ENCODE measurements around the gene TTYH3. TPM values are rescaled to one million over a fixed set of nuclear protein-coding genes. Genes with fewer than 3 reads are reported as not detected.

Gene TTYH3
- total and polyA plus RNA-seq, 5 donors = 8.1 to 25.0 (median 15.4) TPM

DNA sequence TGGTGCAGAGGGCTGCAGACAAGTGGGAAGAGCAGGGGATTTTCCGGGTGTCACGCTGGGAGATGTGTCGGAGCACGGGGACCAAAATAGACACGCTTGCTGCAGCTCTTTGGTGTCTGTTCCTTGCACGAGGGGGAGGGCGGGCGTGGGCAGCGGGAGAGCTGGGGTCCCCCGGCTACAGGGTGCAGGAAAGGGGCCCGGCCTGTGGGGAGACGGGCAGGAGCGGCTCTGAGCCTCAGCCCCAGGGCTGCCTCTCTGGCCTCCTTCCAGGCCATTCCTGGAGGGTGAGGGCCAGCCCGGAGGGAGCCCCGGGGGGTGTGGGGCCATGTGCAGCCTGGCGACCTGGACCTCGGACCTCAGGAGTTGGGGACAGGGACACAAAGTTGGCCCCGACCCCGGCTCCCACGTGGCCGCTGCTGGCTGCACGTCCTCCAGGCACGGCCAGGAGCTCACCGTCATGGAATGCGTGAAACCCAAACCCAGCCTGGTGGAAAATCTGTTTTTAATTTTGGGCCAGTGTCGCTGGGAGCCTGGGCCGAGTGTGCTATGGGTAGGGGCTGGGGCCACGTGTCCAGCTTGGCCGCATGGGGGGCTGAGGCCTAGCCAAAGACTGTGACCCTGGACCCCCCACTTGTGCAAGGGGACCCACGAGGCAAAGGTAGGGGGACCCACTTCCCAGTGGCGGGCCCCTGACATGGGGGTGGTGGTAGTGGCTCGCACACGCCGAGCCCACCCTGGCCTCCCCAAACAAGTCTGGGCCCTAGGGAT lies 6.6 kb downstream of the TTYH3 start:
- Histone ChIP-seq H3K9me3 (ENCODE audit: control insufficient read depth, low read length) (no peaks in the 10 kb centered on the region), H3K4me3 (ENCODE audit: low read length) (no peak overlapping the region), H3K27me3 (ENCODE audit: control insufficient read depth, insufficient read depth) (no peaks in the 10 kb centered on the region), H3K27ac (ENCODE audit: low read length) (peak overlapping the region; percentile 22), H3K4me1 (ENCODE audit: control insufficient read depth, insufficient read depth, low read length) (peaks cover 29% of the 10 kb centered on the region)
- no peak for ATAC-seq
- DNase-seq = peak; percentile 73 to 84 (median 83)
- intact Hi-C loops (cut with DNase I) = no loop called here
- 46% methylated on average over 34 of the region's 34 CpGs for WGBS

DNA sequence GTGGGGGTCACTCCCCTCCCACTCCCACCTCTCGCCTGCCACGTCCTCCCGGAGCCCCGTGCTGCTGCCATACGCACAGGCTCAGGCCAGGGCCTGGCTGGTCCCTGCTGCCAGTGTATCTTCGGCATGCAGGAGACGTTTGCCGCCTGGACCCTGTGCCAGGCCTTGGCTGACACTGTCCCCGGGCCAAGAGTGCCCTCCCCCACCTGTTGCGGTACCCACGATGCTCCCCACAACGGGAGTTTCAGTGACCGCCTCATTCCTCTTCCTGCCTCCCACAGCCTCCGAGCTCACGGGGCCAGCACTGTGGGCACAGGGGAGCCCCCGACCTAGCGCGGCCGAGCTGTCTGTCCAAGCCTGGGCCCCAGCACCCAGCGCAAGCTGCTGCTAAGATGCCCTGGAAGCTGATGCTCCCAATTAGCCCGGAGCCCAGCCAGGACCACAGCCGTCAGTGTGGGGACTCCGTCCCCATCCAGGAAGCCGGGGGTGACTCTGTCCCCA lies 7.4 kb downstream of the TTYH3 start:
- no peak overlapping the region for H3K27ac ChIP-seq (ENCODE audit: low read length)
- H3K4me3 ChIP-seq (ENCODE audit: low read length) = no peak overlapping the region
- intact Hi-C loops (cut with DNase I) = no loop called here
- no peaks in the 10 kb centered on the region for H3K9me3 ChIP-seq (ENCODE audit: control insufficient read depth, low read length)
- ATAC-seq (no peak), DNase-seq (peak in 1 of 3 donors; percentile 71)
- WGBS = 75% methylated on average over 24 of the region's 24 CpGs
- H3K27me3 ChIP-seq (ENCODE audit: control insufficient read depth, insufficient read depth) = no peaks in the 10 kb centered on the region
- H3K4me1 ChIP-seq (ENCODE audit: control insufficient read depth, insufficient read depth, low read length) = peaks cover 26% of the 10 kb centered on the region

DNA sequence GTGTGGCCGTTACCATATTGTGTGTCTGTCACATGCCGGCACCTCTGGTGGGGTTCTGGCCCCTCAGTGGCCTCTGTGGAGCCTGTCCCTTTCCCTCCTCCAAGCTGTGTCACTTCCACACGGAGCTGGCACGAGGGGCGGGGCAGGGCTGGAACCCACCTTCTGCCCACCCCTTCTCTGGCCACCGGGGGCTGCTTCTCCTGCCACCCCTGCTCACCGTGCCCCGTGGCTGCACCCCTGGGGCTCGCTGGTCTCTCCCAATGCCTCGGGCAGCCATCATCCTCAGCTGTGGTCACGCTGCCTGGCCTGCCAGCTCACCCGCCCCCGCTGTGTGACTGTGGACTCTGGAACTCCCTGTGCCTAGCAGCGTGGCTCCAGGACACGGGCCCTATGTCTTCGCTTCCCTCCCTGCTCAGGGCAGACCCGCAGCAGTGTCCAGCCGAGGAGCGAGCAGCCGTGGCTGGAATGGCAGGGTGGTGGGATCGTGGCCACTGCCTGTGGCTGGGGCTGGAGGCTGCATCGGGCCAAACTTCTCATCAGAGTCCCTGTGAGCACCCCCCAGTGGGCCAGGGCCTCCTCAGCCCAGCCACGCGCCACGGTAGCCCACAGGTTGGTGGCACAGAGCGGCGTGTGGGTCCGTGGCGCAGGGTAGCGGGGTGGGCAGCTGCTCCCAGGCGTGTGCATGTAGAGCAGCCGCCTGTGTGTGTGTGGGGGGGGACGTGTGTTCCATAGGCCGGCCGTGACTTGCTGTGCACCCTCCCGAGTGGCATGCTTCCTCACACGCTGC lies 8.1 kb downstream of the TTYH3 start:
- Histone ChIP-seq H3K27ac (ENCODE audit: low read length) (no peak overlapping the region), H3K4me1 (ENCODE audit: control insufficient read depth, insufficient read depth, low read length) (peaks cover 27% of the 10 kb centered on the region), H3K4me3 (ENCODE audit: low read length) (no peak overlapping the region), H3K27me3 (ENCODE audit: control insufficient read depth, insufficient read depth) (no peaks in the 10 kb centered on the region), H3K9me3 (ENCODE audit: control insufficient read depth, low read length) (no peaks in the 10 kb centered on the region)
- DNase-seq (peak in 1 of 3 donors; percentile 71), ATAC-seq (no peak)
- intact Hi-C loops (cut with DNase I) = no loop called here
- WGBS = 89% methylated on average over 37 of the region's 37 CpGs

DNA sequence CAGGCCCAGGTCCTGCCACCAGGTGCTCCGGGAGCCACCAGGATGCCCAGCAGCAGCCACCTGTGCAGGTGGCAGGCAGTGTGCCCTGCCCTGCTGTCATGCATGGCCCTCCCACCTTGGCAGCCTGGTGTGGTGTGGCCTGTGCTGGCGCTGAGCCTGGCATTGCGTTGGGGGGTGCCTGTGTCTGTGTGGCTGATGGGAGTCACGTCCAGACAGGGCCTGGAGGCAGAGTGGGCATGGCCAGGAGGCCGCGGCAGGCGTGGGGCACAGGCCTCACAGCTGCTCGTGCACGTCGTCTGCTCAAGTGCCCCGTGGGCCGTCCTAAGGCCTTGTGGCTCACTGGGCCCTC lies 8.7 kb downstream of the TTYH3 start:
- ATAC-seq = no peak
- WGBS = 57% methylated on average over 12 of the region's 12 CpGs
- Histone ChIP-seq H3K27ac (ENCODE audit: low read length) (no peak overlapping the region), H3K9me3 (ENCODE audit: control insufficient read depth, low read length) (no peaks in the 10 kb centered on the region), H3K4me3 (ENCODE audit: low read length) (no peak overlapping the region), H3K27me3 (ENCODE audit: control insufficient read depth, insufficient read depth) (no peaks in the 10 kb centered on the region), H3K4me1 (ENCODE audit: control insufficient read depth, insufficient read depth, low read length) (peaks cover 27% of the 10 kb centered on the region)
- intact Hi-C loops (cut with DNase I) = no loop called here
- DNase-seq = peak in 1 of 3 donors; percentile 71

DNA sequence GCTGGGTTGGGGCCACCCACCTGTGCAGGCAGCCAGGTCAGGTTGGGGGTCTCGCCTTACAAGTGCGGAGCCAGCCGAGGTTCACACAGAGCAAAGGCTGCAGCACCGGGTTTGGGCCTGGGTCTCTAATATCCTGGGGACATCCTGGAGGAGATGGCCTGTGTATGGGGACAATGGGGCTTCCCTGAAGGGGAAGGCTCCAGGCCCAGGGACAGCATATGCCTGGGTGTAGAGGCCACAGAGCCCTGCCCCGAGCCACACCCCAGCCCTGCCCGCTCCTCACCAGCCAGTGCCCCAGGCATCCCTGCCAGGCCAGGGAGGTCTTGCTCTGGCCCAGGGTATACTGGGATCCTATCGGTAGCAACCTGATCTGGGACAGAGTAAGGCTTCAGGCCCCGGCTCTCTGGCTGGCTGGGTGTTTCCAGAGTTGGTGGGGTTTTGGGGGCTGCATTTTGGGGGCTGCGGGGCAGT lies 9.1 kb downstream of the TTYH3 start:
- intact Hi-C loops (cut with DNase I) = no loop called here
- Histone ChIP-seq H3K4me1 (ENCODE audit: control insufficient read depth, insufficient read depth, low read length) (peaks cover 26% of the 10 kb centered on the region), H3K9me3 (ENCODE audit: control insufficient read depth, low read length) (no peaks in the 10 kb centered on the region), H3K4me3 (ENCODE audit: low read length) (no peak overlapping the region), H3K27ac (ENCODE audit: low read length) (peak overlapping the region; percentile 26), H3K27me3 (ENCODE audit: control insufficient read depth, insufficient read depth) (no peaks in the 10 kb centered on the region)
- DNase-seq (no peak), ATAC-seq (peak; percentile 4 to 5)
- 72% methylated on average over 9 of the region's 9 CpGs for WGBS

DNA sequence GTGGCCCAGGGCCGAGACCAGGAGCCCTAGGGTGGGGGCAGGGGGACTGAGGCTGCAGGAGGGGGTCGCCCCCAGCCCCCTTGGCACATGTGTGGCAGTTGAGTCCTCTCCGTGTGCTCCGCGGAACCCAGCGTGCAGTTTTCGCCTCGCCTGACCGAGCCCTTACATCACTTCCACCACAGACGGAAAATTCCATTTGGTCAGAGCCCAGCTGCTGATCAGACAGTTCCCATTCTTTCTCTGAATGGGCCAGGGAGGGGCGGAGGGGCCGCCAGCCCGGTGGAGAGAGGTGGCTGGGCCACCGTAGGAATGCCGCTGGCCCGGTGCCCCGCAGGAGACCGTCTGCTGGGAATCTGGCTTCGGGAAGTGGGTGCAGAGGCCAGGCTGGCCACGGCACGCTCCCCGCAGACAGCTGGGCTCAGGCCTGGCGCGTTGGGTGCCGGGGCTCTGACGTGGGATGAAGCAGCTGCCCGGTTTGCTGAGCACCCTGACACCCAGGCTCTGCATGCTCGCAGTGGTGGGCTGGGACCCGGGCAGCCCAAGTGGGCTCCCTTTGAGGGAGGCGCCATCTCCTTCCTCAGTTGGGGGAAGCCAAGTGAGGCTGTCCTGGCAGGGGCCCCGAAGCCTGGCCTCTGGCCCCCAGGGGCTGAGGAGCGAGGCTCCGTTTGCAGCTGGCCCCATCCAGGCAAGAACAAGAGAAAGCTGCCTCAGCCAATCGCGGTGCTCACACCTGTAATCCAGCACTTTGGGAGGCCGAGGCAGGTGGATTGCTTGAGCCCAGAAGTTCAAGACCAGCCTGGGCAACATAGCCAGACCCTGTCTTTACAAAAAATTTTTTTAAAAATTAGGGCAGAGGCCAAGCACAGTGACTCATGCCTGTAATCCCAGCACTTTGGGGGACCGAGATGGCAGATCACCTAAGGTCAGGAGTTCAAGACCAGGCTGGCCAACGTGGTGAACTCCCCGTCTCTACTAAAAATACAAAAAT lies 9.9 kb downstream of the TTYH3 start:
- peak; percentile 78 to 81 for ATAC-seq
- peaks cover 23% of the 10 kb centered on the region for H3K4me1 ChIP-seq (ENCODE audit: control insufficient read depth, insufficient read depth, low read length)
- intact Hi-C loops (cut with DNase I) = no loop called here
- no peak overlapping the region for H3K4me3 ChIP-seq (ENCODE audit: low read length)
- DNase-seq = peak; percentile 95 to 96 (median 96)
- WGBS = 16% methylated on average over 39 of the region's 39 CpGs
- peak overlapping the region; percentile 80 for H3K27ac ChIP-seq (ENCODE audit: low read length)
- no peaks in the 10 kb centered on the region for H3K27me3 ChIP-seq (ENCODE audit: control insufficient read depth, insufficient read depth)
- no peaks in the 10 kb centered on the region for H3K9me3 ChIP-seq (ENCODE audit: control insufficient read depth, low read length)

DNA sequence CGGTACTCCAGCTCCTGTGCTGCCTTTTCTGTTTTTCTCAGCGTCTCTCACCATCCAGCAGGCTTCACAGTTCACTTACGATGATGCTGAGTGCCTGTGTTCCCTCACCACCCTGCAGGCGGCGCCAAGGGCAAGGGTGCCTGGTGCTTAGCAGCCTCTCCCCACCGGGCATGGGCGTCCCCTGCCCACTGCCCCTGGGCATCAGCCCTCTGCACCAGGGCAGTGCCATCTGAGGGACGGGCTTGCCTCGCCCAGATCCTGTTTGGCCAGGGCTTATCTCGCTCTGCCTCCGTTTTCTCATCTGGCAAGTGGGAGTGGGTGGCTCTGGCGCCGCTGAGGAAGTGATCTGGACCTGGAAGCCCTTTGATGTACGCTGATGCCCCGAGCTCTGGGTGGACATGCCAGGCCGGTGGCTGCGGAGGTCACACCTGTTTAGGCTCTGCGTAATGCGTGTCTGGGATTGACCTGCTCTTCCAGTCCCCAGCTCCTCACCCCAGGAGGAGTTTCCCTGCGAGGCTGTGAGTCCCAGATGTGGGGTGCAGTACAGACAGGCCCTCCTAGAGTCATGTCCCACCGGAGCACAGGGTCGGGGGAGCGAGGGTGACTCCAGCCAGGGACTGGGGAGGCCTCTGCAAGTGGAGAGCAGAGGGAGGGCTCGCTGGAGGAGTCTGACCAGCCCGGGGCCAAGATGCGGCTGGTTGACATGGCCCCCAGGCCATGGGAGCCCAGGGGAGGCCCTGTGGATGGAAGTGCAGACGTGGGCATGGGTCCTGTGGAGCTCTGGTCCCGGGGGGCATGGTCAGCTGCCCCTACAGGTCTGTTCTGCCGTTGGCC lies 11.8 kb downstream of the TTYH3 start:
- peaks cover 15% of the 10 kb centered on the region for H3K4me1 ChIP-seq (ENCODE audit: control insufficient read depth, insufficient read depth, low read length)
- no peak overlapping the region for H3K4me3 ChIP-seq (ENCODE audit: low read length)
- peak in 1 of 3 donors; percentile 64 for DNase-seq
- 77% methylated on average over 29 of the region's 29 CpGs for WGBS
- H3K27me3 ChIP-seq (ENCODE audit: control insufficient read depth, insufficient read depth) = no peaks in the 10 kb centered on the region
- no peaks in the 10 kb centered on the region for H3K9me3 ChIP-seq (ENCODE audit: control insufficient read depth, low read length)
- no peak overlapping the region for H3K27ac ChIP-seq (ENCODE audit: low read length)
- intact Hi-C loops (cut with DNase I) = no loop called here
- ATAC-seq = peak in 1 of 2 donors; percentile 0

DNA sequence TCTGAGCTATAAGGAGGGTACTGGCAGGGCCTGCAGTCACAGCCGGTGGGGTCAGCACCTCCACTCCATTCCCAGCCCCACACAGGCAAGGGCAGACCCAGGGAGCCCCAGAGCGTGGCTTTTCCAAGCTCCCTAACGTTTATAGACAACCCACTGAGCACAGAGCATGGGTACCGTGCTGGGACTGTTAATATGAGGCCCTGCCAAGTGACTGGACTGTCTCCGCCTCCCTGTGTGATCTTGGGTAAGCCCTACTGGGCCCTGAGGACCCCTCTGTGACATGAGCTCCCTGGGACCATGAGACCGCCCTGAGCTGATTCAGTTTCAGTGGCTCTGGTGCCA lies 12.4 kb downstream of the TTYH3 start:
- Histone ChIP-seq H3K4me3 (ENCODE audit: low read length) (no peak overlapping the region), H3K27ac (ENCODE audit: low read length) (no peak overlapping the region), H3K4me1 (ENCODE audit: control insufficient read depth, insufficient read depth, low read length) (peaks cover 14% of the 10 kb centered on the region), H3K27me3 (ENCODE audit: control insufficient read depth, insufficient read depth) (no peaks in the 10 kb centered on the region), H3K9me3 (ENCODE audit: control insufficient read depth, low read length) (no peaks in the 10 kb centered on the region)
- DNase-seq (no peak), ATAC-seq (no peak)
- 74% methylated on average over 6 of the region's 6 CpGs for WGBS
- intact Hi-C loops (cut with DNase I) = no loop called here

DNA sequence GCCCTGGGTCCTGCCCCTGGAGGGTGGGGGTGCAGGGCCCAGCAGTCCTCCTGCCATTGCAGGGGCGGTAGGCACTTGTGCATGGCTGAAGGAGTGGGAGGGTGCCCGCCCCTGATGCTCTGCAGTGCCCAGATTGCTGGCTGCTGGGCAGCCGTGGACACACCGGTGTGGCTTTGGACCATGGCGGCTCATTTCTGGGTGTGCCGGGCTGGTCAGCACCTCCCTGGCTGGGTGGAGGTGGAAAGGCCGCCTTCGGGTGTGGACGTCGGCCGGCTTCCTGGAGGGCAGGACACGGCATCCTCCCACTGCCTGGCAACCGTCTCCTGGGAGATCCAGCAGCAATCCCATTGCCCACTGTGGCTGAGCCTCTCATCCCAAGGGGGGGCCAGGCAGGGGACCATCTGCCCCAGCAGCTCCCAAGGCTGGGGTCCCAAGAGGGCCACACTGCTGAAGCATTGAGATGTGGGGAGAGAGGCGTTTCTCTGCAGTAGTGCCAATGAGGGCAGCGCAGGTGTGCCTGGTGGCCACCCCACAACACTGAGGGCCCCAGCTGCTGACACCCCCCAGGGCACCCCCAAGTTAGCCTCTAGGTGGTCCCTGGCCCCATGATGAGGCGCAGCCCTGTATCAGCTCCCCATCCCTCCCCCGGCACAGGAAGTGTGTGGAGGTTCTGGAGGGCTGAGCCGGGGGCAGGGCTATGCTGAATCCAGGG lies 12.9 kb downstream of the TTYH3 start:
- H3K9me3 ChIP-seq (ENCODE audit: control insufficient read depth, low read length) = no peaks in the 10 kb centered on the region
- DNase-seq (peak; percentile 69 to 78 (median 71)), ATAC-seq (peak; percentile 2 to 49)
- H3K4me1 ChIP-seq (ENCODE audit: control insufficient read depth, insufficient read depth, low read length) = peaks cover 14% of the 10 kb centered on the region
- WGBS = 66% methylated on average over 18 of the region's 18 CpGs
- no peak overlapping the region for H3K4me3 ChIP-seq (ENCODE audit: low read length)
- no peaks in the 10 kb centered on the region for H3K27me3 ChIP-seq (ENCODE audit: control insufficient read depth, insufficient read depth)
- intact Hi-C loops (cut with DNase I) = no loop called here
- no peak overlapping the region for H3K27ac ChIP-seq (ENCODE audit: low read length)
